Measurements from ENCODE around the gene DIO2.

Gene DIO2

GRCh38 chr14:80211153-80212022 lies at the start of gene DIO2:
Gene DIO2 (minus strand): TSS chr14:80211504. CDS start chr14:80211472, 32 bp downstream.
- Histone ChIP-seq H3K27me3 (ENCODE audit: control insufficient read depth, insufficient read depth, low read length) (no peaks in the 10 kb centered on the region), H3K4me1 (ENCODE audit: control insufficient read depth, insufficient read depth, low read length) (no peaks in the 10 kb centered on the region), H3K9ac (ENCODE audit: low read length) (no peak within 1 kb of the TSS), H3K36me3 (ENCODE audit: control insufficient read depth, insufficient read depth, low read length) (no peaks in the 10 kb centered on the region), H3K27ac (ENCODE audit: low read depth, low read length) (no peak within 1 kb of the TSS), H3K4me3 (ENCODE audit: low read length) (peak within 1 kb of the TSS; percentile 40)

- no peaks in the 10 kb centered on the region for H3K36me3 ChIP-seq (ENCODE audit: control insufficient read depth, insufficient read depth, low read length)
- no peak overlapping the region for H3K27ac ChIP-seq (ENCODE audit: low read depth, low read length)
Measured at GRCh38 chr14:80260645-80261044, 49.3 kb upstream of the DIO2 start.

DNA sequence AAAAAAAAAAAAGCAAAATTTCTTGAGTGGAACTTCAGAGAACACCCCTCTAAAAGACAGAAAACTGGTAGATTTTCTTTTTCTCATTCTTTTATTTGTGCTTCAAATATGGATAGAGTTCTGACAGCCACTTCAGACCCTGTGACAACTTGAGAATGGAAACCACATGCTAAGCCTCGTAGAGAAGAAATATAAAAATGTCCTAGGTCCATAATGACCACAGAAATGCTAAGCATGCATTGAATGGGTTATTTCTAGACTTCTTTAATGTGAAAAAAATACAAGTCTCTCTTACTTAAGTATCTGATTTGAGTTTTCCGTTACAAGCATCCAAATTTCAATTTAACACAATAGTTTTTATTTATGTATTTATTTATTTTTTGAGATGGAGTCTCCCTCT lies 28.3 kb upstream of the DIO2 start:
- Histone ChIP-seq H3K27me3 (ENCODE audit: control insufficient read depth, insufficient read depth, low read length) (no peaks in the 10 kb centered on the region), H3K9ac (ENCODE audit: low read length) (no peak overlapping the region), H3K4me3 (ENCODE audit: low read length) (no peak overlapping the region), H3K27ac (ENCODE audit: low read depth, low read length) (no peak overlapping the region), H3K4me1 (ENCODE audit: control insufficient read depth, insufficient read depth, low read length) (no peaks in the 10 kb centered on the region), H3K36me3 (ENCODE audit: control insufficient read depth, insufficient read depth, low read length) (no peaks in the 10 kb centered on the region)

More at GRCh38 chr14:80260645-80261044, 49.3 kb upstream of the DIO2 start:
- no peak overlapping the region for H3K9ac ChIP-seq (ENCODE audit: low read length)
- no peaks in the 10 kb centered on the region for H3K4me1 ChIP-seq (ENCODE audit: control insufficient read depth, insufficient read depth, low read length)
- no peaks in the 10 kb centered on the region for H3K27me3 ChIP-seq (ENCODE audit: control insufficient read depth, insufficient read depth, low read length)
- H3K4me3 ChIP-seq (ENCODE audit: low read length) = no peak overlapping the region

GRCh38 chr14:80237143-80237542 lies 25.8 kb upstream of the DIO2 start:
- Histone ChIP-seq H3K27me3 (ENCODE audit: control insufficient read depth, insufficient read depth, low read length) (no peaks in the 10 kb centered on the region), H3K36me3 (ENCODE audit: control insufficient read depth, insufficient read depth, low read length) (no peaks in the 10 kb centered on the region), H3K4me1 (ENCODE audit: control insufficient read depth, insufficient read depth, low read length) (no peaks in the 10 kb centered on the region), H3K9ac (ENCODE audit: low read length) (no peak overlapping the region), H3K4me3 (ENCODE audit: low read length) (no peak overlapping the region), H3K27ac (ENCODE audit: low read depth, low read length) (no peak overlapping the region)

DNA sequence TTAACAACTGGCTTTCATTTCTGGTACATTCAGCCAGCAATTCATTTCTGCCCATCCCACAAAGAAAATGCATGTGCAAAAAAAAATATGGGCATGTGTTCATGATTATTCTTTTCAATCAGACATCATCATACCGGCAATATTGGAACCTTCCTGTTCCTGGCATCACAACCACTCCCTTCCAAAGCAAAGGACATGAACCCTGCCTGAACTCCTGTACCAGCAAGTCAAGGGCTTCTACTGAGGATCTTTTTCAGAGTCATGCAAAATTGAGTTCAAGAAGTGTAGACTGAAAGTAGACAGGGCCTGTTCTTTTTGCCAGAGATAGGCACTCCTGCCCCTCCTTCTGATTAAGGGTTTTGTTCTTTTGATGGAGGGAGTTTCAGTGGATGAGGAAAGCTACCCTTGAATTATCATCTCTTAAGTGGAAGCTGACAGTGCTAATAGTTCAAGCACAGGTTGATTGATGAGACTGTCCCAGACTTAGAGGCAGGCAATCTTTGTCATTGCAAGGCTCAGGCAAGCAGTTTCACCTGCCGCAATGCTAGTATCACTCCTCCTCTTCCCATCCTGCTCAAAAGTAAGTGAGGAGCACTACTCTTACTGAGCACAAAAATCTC lies 22.3 kb upstream of the DIO2 start:
- no peak overlapping the region for H3K9ac ChIP-seq (ENCODE audit: low read length)
- H3K27ac ChIP-seq (ENCODE audit: low read depth, low read length) = no peak overlapping the region
- H3K27me3 ChIP-seq (ENCODE audit: control insufficient read depth, insufficient read depth, low read length) = no peaks in the 10 kb centered on the region
- no peaks in the 10 kb centered on the region for H3K36me3 ChIP-seq (ENCODE audit: control insufficient read depth, insufficient read depth, low read length)
- no peaks in the 10 kb centered on the region for H3K4me1 ChIP-seq (ENCODE audit: control insufficient read depth, insufficient read depth, low read length)
- no peak overlapping the region for H3K4me3 ChIP-seq (ENCODE audit: low read length)

- no peaks in the 10 kb centered on the region for H3K4me1 ChIP-seq (ENCODE audit: control insufficient read depth, insufficient read depth, low read length)
- no peaks in the 10 kb centered on the region for H3K36me3 ChIP-seq (ENCODE audit: control insufficient read depth, insufficient read depth, low read length)
- H3K4me3 ChIP-seq (ENCODE audit: low read length) = no peak overlapping the region
- no peak overlapping the region for H3K27ac ChIP-seq (ENCODE audit: low read depth, low read length)
- H3K9ac ChIP-seq (ENCODE audit: low read length) = no peak overlapping the region
- no peaks in the 10 kb centered on the region for H3K27me3 ChIP-seq (ENCODE audit: control insufficient read depth, insufficient read depth, low read length)
Measured at GRCh38 chr14:80231702-80232101, 20.4 kb upstream of the DIO2 start.

- H3K9ac ChIP-seq (ENCODE audit: low read length) = no peak overlapping the region
- H3K36me3 ChIP-seq (ENCODE audit: control insufficient read depth, insufficient read depth, low read length) = no peaks in the 10 kb centered on the region
- H3K4me1 ChIP-seq (ENCODE audit: control insufficient read depth, insufficient read depth, low read length) = no peaks in the 10 kb centered on the region
- H3K4me3 ChIP-seq (ENCODE audit: low read length) = no peak overlapping the region
- no peak overlapping the region for H3K27ac ChIP-seq (ENCODE audit: low read depth, low read length)
- H3K27me3 ChIP-seq (ENCODE audit: control insufficient read depth, insufficient read depth, low read length) = no peaks in the 10 kb centered on the region
Measured at GRCh38 chr14:80223696-80224465, 12.6 kb upstream of the DIO2 start.

- H3K36me3 ChIP-seq (ENCODE audit: control insufficient read depth, insufficient read depth, low read length) = no peaks in the 10 kb centered on the region
- H3K27ac ChIP-seq (ENCODE audit: low read depth, low read length) = no peak overlapping the region
- no peak overlapping the region for H3K9ac ChIP-seq (ENCODE audit: low read length)
- no peak overlapping the region for H3K4me3 ChIP-seq (ENCODE audit: low read length)
- H3K27me3 ChIP-seq (ENCODE audit: control insufficient read depth, insufficient read depth, low read length) = no peaks in the 10 kb centered on the region
- H3K4me1 ChIP-seq (ENCODE audit: control insufficient read depth, insufficient read depth, low read length) = no peaks in the 10 kb centered on the region
Measured at GRCh38 chr14:80216818-80217217, 5.5 kb upstream of the DIO2 start.

DNA sequence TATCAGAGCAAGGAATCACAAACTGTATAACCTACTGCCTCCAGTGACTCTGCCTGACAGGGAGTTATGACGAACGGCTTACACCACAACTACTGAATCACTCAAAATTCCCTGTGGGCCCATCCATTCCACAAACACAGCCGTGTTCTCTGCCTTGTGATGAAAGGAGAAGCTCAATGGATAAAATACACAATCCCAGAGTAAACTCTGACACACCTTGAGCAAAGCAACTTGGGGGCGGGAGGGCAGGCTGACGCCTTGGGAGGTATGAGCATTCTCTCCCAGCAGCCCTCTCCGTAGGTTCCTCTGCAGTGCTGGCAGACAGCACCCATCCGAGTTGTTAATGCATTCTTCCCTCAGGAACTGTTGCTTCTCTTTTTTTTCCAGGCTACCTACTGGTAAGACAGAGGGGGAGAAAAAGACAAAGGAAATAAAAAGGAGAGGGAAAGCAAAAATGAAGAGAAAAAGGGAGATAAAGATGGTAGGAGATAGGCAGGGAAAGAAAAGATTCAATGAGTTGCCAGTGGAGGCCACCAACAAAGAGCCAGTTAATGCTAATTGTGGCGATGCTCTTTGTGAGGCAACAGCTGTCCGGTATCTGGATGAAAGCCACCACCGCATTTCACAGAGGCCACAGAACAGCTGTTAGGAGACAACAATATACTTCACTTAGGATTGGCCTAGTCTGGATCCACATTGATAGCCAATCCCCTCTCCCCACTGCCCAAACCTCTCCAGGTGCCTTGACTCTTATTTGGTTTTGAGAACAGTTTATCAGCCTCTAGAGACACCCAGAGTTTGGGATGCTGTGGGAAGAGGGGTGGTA lies 4.7 kb upstream of the DIO2 start:
- no peaks in the 10 kb centered on the region for H3K4me1 ChIP-seq (ENCODE audit: control insufficient read depth, insufficient read depth, low read length)
- no peaks in the 10 kb centered on the region for H3K27me3 ChIP-seq (ENCODE audit: control insufficient read depth, insufficient read depth, low read length)
- no peak overlapping the region for H3K4me3 ChIP-seq (ENCODE audit: low read length)
- H3K9ac ChIP-seq (ENCODE audit: low read length) = no peak overlapping the region
- no peak overlapping the region for H3K27ac ChIP-seq (ENCODE audit: low read depth, low read length)
- H3K36me3 ChIP-seq (ENCODE audit: control insufficient read depth, insufficient read depth, low read length) = no peaks in the 10 kb centered on the region

DNA sequence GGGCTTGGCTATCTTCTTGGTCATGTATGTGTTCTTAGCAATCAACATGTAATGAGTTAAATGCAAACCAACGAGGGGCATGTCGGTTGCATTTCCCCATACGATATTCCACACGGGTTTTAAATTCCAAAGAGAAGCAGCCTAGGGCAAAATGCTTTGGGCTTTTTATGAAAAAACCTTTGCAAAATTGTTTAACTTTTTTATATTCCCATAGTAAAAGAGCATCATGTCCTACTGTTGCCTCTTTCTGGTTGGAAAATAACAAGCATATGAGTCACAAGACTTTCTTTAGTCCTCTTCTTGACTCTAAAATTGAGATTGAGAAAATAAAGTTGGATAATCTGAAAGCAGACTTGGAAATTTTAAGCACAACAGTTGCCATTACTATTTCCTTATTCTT lies 3.8 kb upstream of the DIO2 start:
- Histone ChIP-seq H3K36me3 (ENCODE audit: control insufficient read depth, insufficient read depth, low read length) (no peaks in the 10 kb centered on the region), H3K27ac (ENCODE audit: low read depth, low read length) (no peak overlapping the region), H3K4me1 (ENCODE audit: control insufficient read depth, insufficient read depth, low read length) (no peaks in the 10 kb centered on the region), H3K27me3 (ENCODE audit: control insufficient read depth, insufficient read depth, low read length) (no peaks in the 10 kb centered on the region), H3K9ac (ENCODE audit: low read length) (no peak overlapping the region), H3K4me3 (ENCODE audit: low read length) (no peak overlapping the region)

DNA sequence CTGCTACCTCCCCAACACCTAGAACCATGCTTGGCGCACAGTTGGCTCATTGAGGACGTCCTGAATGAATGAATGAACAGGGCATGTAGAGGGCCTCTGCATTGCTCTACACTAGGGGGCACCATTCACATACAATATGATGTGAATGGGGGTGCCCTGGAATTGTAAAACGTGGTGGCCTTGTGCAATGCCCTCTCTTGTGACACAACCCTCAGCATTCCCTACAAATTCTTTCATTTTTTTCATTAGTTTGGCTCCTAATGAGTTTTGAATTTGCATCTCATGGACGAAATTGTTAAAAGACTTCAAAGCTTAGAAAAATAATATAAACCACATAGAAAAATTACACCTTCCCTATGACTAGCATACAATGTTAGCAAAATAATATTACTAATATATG lies 2.3 kb upstream of the DIO2 start:
- Histone ChIP-seq H3K36me3 (ENCODE audit: control insufficient read depth, insufficient read depth, low read length) (no peaks in the 10 kb centered on the region), H3K9ac (ENCODE audit: low read length) (no peak overlapping the region), H3K4me1 (ENCODE audit: control insufficient read depth, insufficient read depth, low read length) (no peaks in the 10 kb centered on the region), H3K27ac (ENCODE audit: low read depth, low read length) (no peak overlapping the region), H3K27me3 (ENCODE audit: control insufficient read depth, insufficient read depth, low read length) (no peaks in the 10 kb centered on the region), H3K4me3 (ENCODE audit: low read length) (no peak overlapping the region)

DNA sequence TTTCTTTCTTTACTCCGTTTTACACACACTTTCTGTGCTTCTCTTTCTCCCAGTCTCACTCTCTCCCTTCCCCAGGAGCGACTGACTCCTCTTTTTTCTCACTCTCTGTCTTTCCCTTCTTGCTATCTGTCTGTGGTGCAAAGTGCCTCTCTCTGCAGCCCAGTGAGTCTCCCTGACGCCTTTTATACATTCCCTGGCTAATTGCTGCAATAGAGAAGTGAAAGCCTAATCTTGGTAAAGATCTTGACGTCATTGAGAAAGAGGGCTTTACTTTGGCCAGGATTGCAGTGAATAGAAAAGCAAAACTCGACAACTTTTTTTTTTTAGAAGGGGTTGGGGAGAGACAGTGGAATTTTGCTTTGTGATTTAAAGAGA lies 706 bp upstream of the DIO2 start:
- Histone ChIP-seq H3K36me3 (ENCODE audit: control insufficient read depth, insufficient read depth, low read length) (no peaks in the 10 kb centered on the region), H3K4me3 (ENCODE audit: low read length) (peak overlapping the region; percentile 40), H3K4me1 (ENCODE audit: control insufficient read depth, insufficient read depth, low read length) (no peaks in the 10 kb centered on the region), H3K27me3 (ENCODE audit: control insufficient read depth, insufficient read depth, low read length) (no peaks in the 10 kb centered on the region), H3K9ac (ENCODE audit: low read length) (no peak overlapping the region), H3K27ac (ENCODE audit: low read depth, low read length) (no peak overlapping the region)
